ENCODE data around the gene LRRFIP2.

DNA sequence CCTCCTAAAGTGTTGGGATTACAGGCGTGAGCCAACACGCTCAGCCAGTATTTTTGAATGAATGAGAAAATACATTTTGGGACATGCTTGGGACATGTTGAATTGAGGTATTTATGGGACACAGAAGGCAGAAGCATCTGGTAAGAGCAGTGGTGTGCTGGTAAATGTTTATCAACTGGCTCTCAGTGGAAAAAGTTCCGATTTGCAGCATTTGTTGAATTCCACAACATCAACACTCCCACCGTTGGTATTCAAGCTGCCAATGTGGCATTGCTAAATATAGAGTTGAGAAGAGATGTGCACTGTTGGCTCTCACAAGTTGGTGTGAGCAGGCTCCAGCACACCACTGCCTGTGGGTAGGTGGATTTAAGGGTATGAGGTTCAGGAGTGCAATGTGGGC lies 35.8 kb upstream of the LRRFIP2 start:
- TF ChIP-seq POLR2A (IDR thresholded peaks at IDR 0.05), result no peak
- TF ChIP-seq, protein P1, sequence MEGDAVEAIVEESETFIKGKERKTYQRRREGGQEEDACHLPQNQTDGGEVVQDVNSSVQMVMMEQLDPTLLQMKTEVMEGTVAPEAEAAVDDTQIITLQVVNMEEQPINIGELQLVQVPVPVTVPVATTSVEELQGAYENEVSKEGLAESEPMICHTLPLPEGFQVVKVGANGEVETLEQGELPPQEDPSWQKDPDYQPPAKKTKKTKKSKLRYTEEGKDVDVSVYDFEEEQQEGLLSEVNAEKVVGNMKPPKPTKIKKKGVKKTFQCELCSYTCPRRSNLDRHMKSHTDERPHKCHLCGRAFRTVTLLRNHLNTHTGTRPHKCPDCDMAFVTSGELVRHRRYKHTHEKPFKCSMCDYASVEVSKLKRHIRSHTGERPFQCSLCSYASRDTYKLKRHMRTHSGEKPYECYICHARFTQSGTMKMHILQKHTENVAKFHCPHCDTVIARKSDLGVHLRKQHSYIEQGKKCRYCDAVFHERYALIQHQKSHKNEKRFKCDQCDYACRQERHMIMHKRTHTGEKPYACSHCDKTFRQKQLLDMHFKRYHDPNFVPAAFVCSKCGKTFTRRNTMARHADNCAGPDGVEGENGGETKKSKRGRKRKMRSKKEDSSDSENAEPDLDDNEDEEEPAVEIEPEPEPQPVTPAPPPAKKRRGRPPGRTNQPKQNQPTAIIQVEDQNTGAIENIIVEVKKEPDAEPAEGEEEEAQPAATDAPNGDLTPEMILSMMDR (IDR thresholded peaks at IDR 0.05), result no peak
